Activated T-helper 1 cell treated with Interleukin-2 at 50 U/mL for 16 hours (primary cell): ENCODE data around the gene DDO.
"Not testable (repeated sequence)": the region's sequence is repeated elsewhere in the genome, so short reads cannot be mapped to it uniquely, and the experiment has no call there.

ENCODE experiments used
- DNase-seq: peaks from one replicate; pipeline ENCODE4 v3.0.0-alpha.2; 2020; ENCODE audit warnings: low read depth

The DDO gene, protein sequence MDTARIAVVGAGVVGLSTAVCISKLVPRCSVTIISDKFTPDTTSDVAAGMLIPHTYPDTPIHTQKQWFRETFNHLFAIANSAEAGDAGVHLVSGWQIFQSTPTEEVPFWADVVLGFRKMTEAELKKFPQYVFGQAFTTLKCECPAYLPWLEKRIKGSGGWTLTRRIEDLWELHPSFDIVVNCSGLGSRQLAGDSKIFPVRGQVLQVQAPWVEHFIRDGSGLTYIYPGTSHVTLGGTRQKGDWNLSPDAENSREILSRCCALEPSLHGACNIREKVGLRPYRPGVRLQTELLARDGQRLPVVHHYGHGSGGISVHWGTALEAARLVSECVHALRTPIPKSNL

DNA sequence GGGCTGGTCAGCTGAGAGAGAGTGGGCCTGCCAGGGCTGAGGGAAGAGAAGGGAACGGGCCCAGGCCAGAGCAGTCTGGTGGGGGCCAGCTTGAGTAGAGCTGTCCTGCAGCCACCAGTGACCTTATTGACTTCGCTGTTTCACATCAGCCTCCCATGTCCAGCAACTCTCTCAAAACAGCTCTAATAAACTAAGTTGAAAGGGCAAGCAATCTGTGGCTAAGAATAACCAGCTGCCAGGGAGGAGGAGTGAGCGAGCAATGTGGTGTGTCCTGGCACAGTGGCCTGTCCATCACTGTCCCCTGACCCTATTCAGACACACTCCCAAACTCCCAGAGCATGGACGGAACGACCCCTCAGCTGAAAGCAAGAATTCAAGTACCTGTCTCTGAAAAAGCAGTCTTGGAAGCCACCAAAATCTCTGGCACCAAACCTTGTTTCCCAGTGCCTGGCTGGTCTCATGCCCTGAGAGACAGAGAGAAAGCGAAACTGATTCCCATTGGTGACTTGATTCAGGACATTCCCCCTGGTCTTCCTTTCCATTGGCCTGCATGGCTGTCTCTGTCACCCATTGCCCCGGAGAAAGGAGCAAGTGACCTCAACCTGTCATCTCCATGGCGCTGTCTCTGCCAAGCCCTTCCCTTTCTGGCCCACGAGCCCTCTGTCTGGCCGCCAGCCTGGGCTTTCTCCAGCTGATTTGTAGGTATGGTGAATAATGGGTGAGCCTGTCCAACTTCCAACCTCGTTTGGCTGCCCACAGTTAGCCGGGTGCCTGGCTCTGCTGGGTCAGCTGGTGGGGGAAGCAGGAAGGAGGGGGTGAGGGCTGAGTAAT lies at the start of gene DDO:
Gene DDO, minus strand, starts transcription at position 490 of the 831 bp plus-strand sequence. CDS start 2,113 bp downstream, outside the sequence.
- no peak for DNase-seq

DNA sequence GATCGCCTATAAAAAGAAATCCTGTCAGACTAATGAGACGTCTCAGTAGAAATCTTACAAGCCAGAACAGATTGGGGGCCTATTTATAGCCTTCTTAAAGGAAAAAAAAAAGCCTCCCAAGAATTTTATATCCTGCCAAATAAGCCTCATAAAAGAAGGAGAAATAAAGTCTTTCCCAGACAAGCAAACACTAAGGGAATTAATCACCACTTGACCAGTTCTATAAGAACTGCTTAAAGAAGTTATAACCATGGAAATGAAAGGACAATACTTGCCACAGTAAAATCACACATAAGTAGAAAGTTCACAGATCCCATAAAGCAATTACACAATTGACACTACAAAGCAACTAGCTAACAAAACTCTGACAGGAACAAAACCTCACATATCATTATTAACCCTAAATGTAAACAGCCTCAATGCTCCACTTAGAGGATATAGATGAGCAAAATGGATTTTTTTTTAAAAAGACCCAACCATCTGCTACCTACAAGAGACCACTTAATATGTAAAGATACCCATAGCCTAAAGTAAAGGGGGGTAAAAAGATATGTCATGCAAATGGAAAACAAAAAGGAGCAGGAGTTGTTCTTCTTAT lies 47.6 kb upstream of the DDO start:
- no peak for DNase-seq

DNA sequence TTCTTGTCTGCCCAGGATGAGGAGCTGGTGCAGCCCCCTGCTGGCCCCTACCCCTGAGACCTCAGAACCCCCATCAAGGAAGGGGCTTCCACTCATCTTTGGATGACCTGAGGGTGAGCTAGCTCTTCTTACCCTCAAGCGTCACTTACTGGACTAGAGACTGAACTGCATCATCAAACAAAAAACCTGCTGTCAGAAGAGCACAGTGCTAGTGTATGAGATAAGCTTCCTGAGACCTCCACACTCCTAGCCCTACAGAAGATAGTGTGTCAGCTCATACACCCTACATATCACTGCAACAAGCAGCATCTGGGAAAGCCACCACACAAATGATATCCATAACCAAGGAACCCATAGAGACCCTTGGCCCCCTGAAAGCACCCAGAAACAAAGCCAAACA lies 46.0 kb upstream of the DDO start:
- no peak for DNase-seq

DNA sequence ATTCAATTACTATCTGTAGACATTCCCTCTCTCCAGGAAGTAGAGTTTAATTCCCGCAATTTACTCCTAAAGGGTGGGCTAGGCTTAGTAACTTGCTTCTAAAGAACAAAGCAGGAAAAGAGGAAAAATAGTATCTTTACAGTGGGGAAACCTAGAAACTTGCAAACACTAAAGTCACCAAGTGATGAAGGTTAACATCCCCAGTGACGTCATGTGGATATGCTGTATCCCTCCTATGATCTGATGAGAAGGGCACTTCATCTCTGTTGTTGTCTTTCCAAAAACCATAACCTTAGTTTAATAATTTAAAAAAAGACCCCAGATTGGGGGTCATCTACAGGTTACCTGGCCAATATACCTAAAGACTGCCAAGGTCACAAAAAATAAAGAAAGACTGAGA lies 43.8 kb upstream of the DDO start:
- DNase-seq: no peak

DNA sequence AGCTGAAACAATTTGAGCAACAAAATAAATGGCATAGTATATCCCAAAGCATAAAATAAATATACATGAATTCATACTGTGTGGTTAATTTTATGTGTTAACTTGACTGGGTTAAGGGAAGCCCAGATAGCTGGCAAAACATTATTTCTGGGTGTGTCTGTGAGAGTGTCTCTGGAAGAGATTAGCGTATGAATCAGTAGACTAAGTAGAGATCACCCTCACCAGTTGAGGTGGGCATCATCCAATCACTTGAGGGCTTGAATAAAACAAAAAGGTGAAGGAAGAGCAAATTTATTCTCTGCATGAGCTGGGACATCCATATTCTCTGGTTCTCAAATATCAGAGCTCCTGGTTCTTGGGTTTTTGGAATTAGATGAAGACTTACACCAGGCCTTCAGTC lies 43.1 kb upstream of the DDO start:
- no peak for DNase-seq

DNA sequence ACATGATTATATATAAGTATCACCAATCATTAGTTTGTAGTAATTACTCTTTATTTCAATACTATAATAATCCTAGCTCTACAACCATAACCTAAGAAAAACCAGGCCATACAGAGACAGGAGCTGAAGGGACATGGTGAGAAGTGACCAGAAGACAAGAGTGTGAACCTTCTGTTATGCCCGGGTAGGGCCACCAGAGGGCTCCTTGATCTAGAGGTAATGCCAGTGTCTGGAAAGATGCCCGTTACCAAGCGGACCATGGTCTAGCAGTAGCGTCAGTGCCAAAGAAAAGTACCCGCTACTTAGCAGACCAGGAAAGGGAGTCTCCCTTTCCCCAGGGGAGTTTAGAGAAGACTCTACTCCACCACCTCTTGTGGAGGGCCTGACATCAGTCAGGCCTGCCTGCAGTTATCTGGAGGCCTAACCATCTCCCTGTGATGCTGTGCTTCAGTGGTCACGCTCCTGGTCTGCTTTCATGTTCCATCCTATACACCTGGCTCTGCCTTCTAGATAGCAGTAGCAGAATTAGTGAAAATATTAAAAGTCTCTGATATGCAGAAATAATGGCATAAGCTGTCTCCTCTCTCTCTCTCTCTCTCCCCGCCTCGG lies 42.3 kb upstream of the DDO start:
- DNase-seq: not testable (repeated sequence)

DNA sequence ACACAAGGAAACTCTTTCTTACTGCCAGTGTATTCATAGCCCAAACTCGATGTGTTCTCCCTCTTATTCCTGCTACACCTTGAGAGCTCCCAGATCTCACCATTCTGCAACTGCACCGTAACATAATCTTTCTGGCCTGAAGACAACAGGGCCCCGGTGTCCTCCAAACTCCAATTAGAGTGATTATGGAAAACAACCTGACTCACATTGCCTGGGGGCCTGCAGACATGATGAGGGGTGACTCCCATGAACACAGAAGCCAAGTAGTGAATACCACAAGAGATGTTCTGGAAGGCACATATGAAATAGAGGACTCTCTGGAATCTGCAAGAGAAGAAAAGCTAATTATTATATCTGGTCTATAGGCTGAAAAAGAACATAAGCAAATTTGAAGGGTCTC lies 41.3 kb upstream of the DDO start:
- DNase-seq: no peak

DNA sequence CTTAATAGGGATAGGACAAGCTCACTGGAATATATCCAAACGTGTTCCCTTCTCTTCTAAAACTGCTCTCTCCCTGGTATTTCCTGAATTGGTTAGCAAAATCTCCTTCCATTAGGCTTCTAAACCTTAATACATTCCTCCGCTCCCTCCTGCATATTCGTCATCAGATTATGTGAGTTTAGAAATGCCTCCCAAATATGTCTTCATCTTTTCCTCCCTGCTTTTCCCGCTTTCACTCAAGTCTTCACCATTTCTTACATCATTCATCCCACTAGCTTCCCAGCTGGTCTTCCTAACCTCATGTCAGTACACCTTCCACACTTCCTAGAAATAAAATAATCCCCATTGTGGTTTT lies 34.1 kb upstream of the DDO start:
- DNase-seq: no peak

DNA sequence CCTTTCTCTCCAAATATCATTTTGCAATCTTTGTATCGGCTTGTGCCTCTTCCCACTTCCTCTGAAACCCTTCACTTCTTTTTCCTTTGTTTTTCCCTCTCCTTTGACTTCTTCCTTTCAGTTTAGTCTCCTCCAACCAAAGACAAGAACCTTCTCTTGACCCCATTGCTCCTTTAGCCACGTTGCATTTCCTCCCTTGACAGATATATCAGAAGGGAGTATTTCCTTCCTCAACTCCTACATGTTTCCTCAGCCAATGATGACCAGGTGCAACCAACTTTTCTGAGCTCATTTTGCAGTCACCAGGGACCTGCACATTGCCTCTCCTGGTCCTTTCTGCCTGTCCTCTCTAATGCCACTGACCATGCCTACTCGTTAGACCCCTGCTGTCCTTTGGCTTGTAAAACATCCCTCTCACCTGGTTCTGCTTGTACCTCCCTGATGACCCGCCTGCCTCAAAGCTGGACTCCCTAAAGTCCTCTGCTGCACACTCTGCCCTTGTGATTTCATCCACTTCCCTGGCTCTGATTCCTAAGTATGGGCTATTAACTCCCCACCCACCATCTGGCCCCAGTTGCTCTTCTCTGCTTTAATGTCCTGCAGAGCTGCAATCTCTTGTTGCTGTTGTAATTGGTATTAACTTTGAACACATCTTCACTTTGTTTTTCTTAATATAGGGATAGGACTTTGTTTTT lies 33.6 kb upstream of the DDO start:
- no peak for DNase-seq

DNA sequence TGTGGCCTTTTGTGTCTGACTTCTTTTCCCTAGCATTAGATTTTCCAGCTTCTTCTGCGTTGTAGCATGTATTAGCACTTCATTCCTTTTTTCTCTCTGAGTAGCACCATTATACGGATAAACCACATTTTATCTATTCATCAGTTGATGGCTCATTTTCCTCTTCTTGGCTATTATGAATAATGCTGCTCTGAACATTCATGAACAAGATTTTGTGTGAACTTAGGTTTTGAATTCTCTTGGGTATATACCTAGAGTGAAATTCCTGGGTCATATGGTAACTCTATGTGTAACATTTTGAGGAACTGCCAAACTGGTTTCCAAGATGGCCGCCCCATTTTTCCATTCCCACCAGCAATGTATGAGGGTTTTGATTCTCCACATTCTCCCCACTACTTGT lies 32.4 kb upstream of the DDO start:
- no peak for DNase-seq

DNA sequence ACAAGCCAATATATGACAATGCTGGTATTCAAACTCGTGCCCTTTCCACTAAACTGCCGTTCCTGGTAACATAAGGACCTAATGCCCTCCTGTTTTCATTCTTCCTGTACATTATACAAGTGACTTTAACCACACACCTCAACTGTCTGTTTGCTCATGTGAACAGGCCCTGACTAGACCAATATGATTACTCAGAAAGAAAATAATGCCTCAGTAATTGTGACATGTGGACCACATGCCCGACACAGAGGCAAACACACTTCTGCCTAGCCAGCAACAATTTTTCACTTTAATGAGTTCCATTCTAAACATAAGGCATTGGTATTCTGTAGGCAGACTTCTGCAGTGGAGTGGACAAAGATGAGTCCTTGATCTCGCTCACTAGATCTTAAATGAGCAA lies 31.0 kb upstream of the DDO start:
- DNase-seq: no peak

DNA sequence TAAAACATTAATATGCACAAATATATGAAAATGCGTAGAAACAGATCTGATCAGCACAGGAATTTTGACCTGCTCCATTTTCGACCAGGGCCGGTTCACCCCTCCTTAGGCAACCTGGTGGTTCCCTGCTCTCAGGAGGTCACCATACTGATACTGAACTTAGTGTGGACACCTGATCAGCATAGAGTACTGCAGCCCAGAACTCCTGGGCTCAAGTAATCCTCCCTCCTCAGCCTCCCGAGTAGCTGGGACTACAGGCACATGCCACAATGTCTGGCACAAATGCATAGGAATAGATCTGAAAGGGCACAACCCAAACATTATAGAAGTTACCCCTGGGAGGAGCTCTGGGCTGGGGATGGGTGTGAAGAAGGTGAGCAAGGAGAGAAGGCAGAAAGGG lies 24.7 kb upstream of the DDO start:
- no peak for DNase-seq

DNA sequence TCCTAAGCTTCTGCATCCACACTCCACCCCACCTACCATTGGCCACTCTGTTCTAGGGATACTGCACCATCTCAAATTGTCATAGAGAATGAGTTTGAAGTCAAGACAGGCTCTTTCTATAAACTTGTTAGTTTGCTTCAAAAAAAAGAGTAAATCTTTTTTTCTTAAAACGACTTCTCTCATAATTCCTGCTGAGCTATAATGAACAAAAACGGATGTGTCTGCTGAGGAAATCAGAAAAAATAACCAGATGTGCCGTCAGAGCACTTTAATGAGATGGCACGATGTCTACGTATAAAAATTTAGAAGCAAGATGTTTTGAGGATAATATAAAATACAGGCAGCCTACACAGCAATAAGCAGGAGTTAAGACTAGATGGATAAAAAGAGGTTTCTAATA lies 24.0 kb upstream of the DDO start:
- DNase-seq: no peak

DNA sequence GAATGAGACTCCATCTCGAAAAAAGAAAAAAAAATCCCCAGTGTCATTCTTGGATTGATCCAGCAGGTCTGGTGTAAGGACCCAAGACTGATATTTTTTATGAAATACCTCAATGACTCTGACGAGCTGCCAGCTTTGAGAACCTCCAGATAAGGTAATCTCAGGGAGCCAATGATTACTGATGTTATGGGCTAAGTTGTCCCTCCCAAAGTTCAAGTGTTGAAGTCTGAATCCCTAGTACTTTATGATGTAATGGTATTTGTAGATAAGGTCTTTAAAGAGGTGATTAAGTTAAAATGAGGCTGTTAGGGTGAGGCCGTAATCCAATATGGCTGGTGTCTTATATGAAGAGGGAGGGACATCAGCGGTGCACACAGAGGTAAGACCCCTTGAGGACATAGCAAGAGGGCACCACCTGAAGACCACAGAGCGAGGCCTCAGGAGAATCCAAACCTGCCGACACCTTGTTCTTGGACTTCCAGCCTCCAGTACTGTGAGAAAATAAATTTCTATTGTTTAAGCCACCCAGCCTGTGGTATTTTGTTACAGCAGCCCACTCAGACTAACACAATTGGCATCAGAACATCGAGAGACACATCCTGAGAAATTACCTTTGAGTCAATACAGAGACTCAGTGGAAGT lies 19.7 kb upstream of the DDO start:
- no peak for DNase-seq

DNA sequence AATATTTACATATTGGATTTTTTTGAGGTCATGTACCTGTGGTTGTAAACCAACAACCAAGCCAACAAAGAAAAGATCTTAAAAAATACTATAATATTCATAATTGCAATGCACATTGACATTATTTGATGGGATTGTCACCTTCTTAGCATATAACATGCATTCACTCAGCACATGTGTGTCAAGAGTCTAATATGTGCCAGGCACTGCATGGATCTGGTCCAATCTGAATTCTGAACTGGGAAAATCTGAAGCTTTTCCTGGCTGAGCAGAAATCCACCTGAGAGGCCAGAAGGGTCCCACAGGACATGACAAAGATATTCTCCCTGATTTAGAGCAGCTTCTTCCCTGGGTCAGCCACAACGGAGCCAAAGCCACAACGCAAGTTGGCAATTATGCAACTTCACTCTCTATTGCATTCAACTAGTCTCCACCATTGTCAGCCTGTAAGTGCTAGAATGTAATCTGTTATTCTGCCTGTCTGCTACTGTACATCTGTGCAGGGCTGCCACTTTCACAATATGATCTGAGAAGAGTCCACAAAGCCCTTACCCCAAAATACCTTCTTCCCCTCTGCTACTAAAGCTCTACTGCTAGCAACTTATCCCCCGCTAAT lies 17.0 kb upstream of the DDO start:
- DNase-seq: no peak

DNA sequence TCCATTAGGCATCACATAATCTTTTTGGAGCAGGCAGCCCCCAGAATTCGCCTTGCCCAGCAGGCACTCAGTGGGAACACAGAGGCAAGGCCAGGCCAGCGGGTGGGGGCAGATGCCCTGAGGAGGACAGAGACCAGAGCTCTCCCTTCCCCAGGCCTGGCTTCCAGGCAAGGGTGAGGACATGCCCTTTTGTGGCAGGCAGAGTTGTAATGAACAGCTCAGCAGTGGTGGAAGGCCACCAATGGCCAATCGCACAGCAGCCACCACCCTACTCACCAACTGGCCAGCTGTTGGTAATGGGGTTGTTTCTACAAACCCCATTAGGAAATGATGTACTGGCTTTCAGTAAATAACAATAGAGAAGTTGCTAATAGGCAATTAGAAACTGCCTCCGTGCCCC lies 15.4 kb upstream of the DDO start:
- DNase-seq: no peak

DNA sequence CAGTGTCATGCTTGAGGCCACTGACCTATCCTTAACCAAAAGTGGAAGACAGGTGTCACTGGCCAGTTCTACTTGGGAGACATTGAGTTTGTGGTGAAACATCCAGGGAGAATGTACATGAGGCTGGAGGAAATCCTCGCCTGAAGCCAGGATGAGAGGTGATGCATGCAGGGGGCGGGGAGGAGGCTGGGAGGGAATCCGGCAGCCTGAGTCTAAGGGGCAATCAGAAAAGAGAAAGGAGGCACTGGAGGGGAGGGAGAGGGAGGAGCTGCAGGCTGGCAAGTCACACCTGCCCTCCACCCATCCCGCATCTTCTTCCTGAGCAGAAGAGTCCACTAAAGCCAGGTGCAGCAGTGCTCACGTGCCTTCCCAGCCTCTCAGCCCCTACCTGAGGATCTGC lies 14.9 kb upstream of the DDO start:
- DNase-seq: no peak

DNA sequence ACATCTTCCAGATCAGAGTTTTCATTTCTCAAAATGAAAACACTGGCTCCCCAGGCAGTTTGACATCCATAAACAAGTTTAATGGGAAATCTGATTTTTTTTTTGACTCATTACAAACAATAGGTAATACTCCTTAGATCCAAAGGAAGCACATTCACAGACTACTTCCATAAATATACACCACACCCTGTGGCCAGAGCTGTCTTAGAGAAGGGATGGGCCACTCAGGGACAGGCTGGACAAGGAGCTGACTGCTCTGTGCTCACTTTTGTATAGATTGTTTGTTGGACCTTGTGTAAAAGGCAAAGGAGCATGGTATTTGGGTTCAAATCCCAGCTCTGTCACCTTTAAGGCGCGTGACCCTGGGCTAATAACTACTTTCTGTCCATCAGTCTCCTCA lies 12.8 kb upstream of the DDO start:
- no peak for DNase-seq

DNA sequence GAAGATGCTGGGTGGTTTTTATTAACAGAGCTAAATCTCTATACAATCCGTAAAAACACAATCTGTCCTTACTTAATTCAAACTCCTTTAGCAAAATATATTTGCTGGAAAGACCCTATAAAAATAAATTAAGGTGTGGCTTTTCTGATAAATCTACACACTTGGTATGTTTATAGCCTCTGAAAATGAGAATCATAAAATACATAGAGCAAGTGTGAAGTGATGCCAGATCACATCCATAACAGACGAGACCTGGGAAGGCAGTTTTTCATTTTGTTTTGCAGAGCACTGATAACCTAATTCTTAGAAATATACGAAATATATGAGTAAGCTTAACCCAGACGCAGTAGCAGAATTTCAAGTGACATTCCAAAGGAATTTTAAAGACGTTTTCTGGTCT lies 10.4 kb upstream of the DDO start:
- DNase-seq: no peak

DNA sequence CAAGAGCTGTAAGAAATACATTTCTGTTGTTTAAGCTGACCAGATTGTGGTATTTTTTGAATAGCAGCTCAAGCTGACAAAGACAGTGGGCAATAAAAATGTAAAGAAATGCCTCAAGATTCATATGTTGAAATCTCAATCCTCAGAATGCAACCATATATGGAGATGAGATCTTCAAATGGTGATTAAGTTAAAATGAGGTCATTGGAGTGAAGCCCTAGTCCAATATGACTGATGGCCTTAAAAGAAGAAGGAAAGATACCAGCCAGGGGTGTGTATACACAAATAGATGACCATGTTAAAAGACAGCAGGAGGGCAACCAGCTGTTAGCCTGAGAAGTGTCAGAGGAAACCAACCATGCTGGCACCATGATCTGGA lies 7.1 kb upstream of the DDO start:
- no peak for DNase-seq

DNA sequence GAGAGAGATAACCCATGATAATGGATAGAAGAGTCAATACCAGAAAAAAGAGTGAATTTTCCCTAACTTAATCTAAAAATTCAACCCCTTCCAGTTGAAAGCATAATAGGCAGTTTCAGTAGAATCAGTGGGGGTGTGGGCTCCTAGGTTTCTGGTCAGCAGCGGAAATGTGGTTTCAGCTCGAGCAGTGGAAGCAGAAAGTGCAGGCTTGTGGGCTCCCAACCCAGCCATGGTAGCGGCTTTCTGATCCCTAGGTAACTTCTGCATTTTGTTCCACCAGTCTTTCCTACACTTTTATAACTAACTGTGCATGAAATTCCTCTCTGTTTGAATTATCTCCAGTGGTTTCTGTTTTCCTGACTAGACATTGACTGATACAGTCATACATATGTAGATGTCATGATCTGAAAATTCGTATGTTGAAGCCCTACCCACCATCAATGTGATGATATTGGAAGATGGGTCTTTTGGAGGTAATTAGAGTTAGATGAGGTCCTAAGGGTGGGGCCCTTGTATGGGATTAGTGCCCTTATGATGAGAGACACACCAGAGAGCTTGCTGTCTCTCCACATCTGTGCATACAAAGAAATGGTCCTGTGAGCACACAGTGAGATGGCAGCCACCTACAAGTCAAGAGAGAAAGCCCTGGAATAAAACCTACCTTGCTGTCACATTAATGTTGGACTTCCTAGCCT lies 6.5 kb upstream of the DDO start:
- no peak for DNase-seq
